ENCODE results near the gene TMEM272. TPM values are rescaled to one million over a fixed set of nuclear protein-coding genes. Genes with fewer than 3 reads are reported as not detected.

The TMEM272 gene
- total RNA-seq, 1 experiment from 2014 or later, result not detected

DNA sequence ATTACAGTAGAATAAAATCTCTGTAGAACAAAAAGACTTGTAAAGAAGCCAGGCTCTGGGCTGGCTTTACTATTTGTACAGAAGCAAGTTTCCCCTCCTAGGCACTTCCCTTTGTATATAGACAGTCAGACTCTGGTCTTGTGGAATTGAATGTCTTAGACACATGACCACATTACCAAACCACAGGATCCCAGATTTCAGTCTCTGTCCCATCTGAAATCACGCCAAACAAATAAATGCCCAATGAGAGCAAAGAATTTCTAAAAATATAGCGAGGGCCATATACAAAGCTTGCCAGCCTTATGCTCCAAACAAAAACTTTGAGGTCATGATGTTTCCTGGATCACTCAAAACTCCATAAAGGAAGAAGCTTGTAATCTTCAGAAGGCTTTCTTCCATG lies 40.7 kb upstream of the TMEM272 start:
- H3K9me3 Mint-ChIP-seq (ENCODE audit: unreplicated experiment), result no peaks in the 10 kb centered on the region
- H3K4me1 Mint-ChIP-seq (ENCODE audit: insufficient read depth, unreplicated experiment), result no peaks in the 10 kb centered on the region
- CTCF ChIA-PET, result interaction anchor here (0.6 to 3.2 kb wide), 5 partner anchors 10 to 986 kb away, joined by 3 to 22 read pairs (median 3); no protein-coding TSS in a partner anchor
- POLR2A ChIA-PET, result no interaction called here
- no TSS peak for BruUV-seq (replicated peaks)
- no peak for DNase-seq (ENCODE audit: unreplicated experiment)
- intact Hi-C loops (cut with micrococcal nuclease), result no loop called here
- H3K27me3 Mint-ChIP-seq (ENCODE audit: insufficient read depth, unreplicated experiment), result no peaks in the 10 kb centered on the region
- TF ChIP-seq, protein P1, sequence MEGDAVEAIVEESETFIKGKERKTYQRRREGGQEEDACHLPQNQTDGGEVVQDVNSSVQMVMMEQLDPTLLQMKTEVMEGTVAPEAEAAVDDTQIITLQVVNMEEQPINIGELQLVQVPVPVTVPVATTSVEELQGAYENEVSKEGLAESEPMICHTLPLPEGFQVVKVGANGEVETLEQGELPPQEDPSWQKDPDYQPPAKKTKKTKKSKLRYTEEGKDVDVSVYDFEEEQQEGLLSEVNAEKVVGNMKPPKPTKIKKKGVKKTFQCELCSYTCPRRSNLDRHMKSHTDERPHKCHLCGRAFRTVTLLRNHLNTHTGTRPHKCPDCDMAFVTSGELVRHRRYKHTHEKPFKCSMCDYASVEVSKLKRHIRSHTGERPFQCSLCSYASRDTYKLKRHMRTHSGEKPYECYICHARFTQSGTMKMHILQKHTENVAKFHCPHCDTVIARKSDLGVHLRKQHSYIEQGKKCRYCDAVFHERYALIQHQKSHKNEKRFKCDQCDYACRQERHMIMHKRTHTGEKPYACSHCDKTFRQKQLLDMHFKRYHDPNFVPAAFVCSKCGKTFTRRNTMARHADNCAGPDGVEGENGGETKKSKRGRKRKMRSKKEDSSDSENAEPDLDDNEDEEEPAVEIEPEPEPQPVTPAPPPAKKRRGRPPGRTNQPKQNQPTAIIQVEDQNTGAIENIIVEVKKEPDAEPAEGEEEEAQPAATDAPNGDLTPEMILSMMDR (IDR thresholded peaks at IDR 0.05; ENCODE audit: unreplicated experiment), result no peak
- H3K36me3 Mint-ChIP-seq (ENCODE audit: insufficient read depth, unreplicated experiment), result no peaks in the 10 kb centered on the region
- no peak overlapping the region for H3K4me3 Mint-ChIP-seq (ENCODE audit: unreplicated experiment)
- no peak overlapping the region for H3K27ac Mint-ChIP-seq (ENCODE audit: low read depth, unreplicated experiment)

DNA sequence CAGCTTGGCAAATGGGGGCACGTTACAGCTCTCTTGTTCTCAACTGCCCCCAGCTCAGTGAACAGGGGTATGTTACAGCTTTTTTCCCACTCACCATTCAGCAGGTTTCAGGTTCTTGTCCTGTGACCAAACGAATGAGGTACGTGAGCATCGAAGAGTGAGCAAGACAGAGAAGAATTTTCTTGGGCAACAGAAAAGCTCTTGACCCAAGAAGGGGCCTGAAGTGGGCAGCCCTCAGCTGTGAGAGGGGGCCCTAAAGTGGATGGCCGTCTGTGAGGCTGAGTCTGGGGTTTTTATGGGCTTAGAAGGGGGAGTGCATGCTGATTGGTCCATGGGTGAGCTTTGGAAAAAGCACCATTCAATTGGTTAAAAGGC lies 38.2 kb upstream of the TMEM272 start:
- no peaks in the 10 kb centered on the region for H3K4me1 Mint-ChIP-seq (ENCODE audit: insufficient read depth, unreplicated experiment)
- intact Hi-C loops (cut with micrococcal nuclease), result no loop called here
- TF ChIP-seq, protein P1 (IDR thresholded peaks at IDR 0.05; ENCODE audit: unreplicated experiment), result no peak
- CTCF ChIA-PET, result interaction anchor here (0.6 to 2.5 kb wide), 2 partner anchors 12 to 22 kb away, joined by 3 to 13 read pairs; no protein-coding TSS in a partner anchor
- no peaks in the 10 kb centered on the region for H3K9me3 Mint-ChIP-seq (ENCODE audit: unreplicated experiment)
- DNase-seq (ENCODE audit: unreplicated experiment), result no peak
- no peak overlapping the region for H3K4me3 Mint-ChIP-seq (ENCODE audit: unreplicated experiment)
- no TSS peak for BruUV-seq (replicated peaks)
- no peak overlapping the region for H3K27ac Mint-ChIP-seq (ENCODE audit: low read depth, unreplicated experiment)
- no peaks in the 10 kb centered on the region for H3K36me3 Mint-ChIP-seq (ENCODE audit: insufficient read depth, unreplicated experiment)
- H3K27me3 Mint-ChIP-seq (ENCODE audit: insufficient read depth, unreplicated experiment), result no peaks in the 10 kb centered on the region
- POLR2A ChIA-PET, result no interaction called here

DNA sequence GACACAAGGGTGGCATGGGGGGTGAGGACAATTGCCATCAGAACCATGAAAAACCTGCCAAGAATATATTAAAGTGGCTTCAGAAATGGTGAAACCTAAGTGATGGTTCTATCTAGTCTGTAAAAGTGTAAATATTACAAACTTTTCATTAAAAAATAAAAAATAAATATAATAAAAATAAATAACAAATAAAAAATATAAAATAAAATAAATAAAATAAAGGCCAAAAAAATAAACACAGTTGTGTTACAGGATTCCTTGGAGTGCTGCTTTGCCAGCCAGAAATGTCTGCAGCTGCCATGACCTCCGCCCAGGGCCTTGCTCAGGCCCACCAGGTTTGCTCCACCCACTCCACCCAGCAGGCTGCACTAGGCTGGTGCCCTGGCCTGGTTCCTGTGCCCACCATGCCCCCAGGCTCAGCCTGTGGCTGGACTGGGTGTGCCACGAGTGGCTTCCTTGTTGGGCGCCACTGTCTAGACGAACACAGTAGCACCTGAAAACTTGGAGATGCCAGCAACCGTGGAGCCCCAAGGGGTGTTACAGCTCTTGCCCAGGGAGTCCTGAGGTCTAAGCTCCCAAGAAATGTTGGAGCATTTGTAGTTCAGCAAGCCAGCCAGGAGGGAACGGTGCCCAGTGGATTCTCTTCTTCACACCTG lies 37.7 kb upstream of the TMEM272 start:
- ChIA-PET CTCF (interaction anchor here (0.6 to 2.5 kb wide), 3 partner anchors 13 to 23 kb away, joined by 3 to 13 read pairs (median 3); no protein-coding TSS in a partner anchor), POLR2A (interaction anchor here (0.9 kb wide), 1 partner anchor 10 kb away, joined by 5 read pairs; no protein-coding TSS in a partner anchor)
- H3K9me3 Mint-ChIP-seq (ENCODE audit: unreplicated experiment), result no peaks in the 10 kb centered on the region
- no peaks in the 10 kb centered on the region for H3K4me1 Mint-ChIP-seq (ENCODE audit: insufficient read depth, unreplicated experiment)
- no peak overlapping the region for H3K4me3 Mint-ChIP-seq (ENCODE audit: unreplicated experiment)
- no peak for DNase-seq (ENCODE audit: unreplicated experiment)
- intact Hi-C loops (cut with micrococcal nuclease), result no loop called here
- TF ChIP-seq, protein P1 (IDR thresholded peaks at IDR 0.05; ENCODE audit: unreplicated experiment), result no peak
- no peak overlapping the region for H3K27ac Mint-ChIP-seq (ENCODE audit: low read depth, unreplicated experiment)
- no TSS peak for BruUV-seq (replicated peaks)
- no peaks in the 10 kb centered on the region for H3K36me3 Mint-ChIP-seq (ENCODE audit: insufficient read depth, unreplicated experiment)
- no peaks in the 10 kb centered on the region for H3K27me3 Mint-ChIP-seq (ENCODE audit: insufficient read depth, unreplicated experiment)

DNA sequence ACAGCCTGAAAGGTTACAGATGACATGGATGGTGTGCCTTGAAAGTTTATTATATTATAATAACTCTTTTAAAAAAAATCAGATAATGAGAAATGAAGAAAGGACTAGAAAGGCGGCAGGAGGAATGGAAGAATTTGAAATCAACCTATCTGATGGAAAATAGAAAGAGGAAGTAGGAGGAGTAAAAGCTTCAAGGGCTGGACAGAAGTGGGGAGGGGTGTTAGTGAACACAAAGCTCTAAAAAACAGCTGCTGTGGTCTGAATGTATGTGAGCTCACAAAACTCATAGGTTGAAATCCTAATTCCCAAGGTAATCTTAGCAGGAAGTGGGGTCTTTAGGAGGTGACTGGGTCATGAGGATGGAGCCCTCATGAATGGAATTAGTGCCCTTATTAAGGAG lies 36.3 kb upstream of the TMEM272 start:
- CTCF ChIA-PET, result interaction anchor here (0.6 to 0.8 kb wide), 5 partner anchors 12 to 240 kb away, joined by 3 to 4 read pairs (median 3); no protein-coding TSS in a partner anchor
- H3K9me3 Mint-ChIP-seq (ENCODE audit: unreplicated experiment), result no peaks in the 10 kb centered on the region
- H3K36me3 Mint-ChIP-seq (ENCODE audit: insufficient read depth, unreplicated experiment), result no peaks in the 10 kb centered on the region
- peaks cover 2% of the 10 kb centered on the region for H3K27me3 Mint-ChIP-seq (ENCODE audit: insufficient read depth, unreplicated experiment)
- POLR2A ChIA-PET, result interaction anchor here (0.6 kb wide), 1 partner anchor 610 kb away, joined by 3 read pairs; no protein-coding TSS in a partner anchor
- intact Hi-C loops (cut with micrococcal nuclease), result no loop called here
- H3K4me3 Mint-ChIP-seq (ENCODE audit: unreplicated experiment), result no peak overlapping the region
- TF ChIP-seq, protein P1 (IDR thresholded peaks at IDR 0.05; ENCODE audit: unreplicated experiment), result no peak
- no peaks in the 10 kb centered on the region for H3K4me1 Mint-ChIP-seq (ENCODE audit: insufficient read depth, unreplicated experiment)
- no peak for DNase-seq (ENCODE audit: unreplicated experiment)
- BruUV-seq (replicated peaks), result no TSS peak
- no peak overlapping the region for H3K27ac Mint-ChIP-seq (ENCODE audit: low read depth, unreplicated experiment)
